ENCODE data around the gene RPGRIP1.

- TF ChIP-seq SP1 (IDR thresholded peaks at IDR 0.05) (no peak), NFRKB (IDR thresholded peaks at IDR 0.05) (no peak), ZNF384 (IDR thresholded peaks at IDR 0.05) (no peak), ARNT (IDR thresholded peaks at IDR 0.05) (no peak), L3MBTL2 (conservative IDR thresholded peaks at IDR 0.05) (no peak), SUZ12 (IDR thresholded peaks at IDR 0.05) (no peak), BHLHE40 (IDR thresholded peaks at IDR 0.05; ENCODE audit: borderline replicate concordance) (no peak), CTBP1 (IDR thresholded peaks at IDR 0.05; ENCODE audit: borderline replicate concordance) (no peak), FOXK2 (IDR thresholded peaks at IDR 0.05) (no peak), LEF1 (IDR thresholded peaks at IDR 0.05; ENCODE audit: borderline replicate concordance) (no peak), PKNOX1 (IDR thresholded peaks at IDR 0.05) (no peak)
Observed at GRCh38 chr14:21244544-21244943, 35.3 kb upstream of the RPGRIP1 start.
